K562 (cell line): Measurements from ENCODE around the gene PNPLA7. TPM values are rescaled to one million over a fixed set of nuclear protein-coding genes. Genes with fewer than 3 reads are reported as not detected.

Source experiments
- ATAC-seq: fragments of 200-7000 bp; cut with Tn5 transposase; 3 replicates; pipeline ENCODE4 v1.9.1; 2020; ENCODE audit warnings: moderate library complexity
- BruUV-seq: library from RNA; stranded (reverse); fragments of 400-500 nt; replicated peaks from 2 replicates; lab custom pipeline; 2021; lab: Mats Ljungman, UMichigan
- CTCF ChIA-PET: fragments of 300-600 bp; formaldehyde crosslinking; extraction: SDS; loops from one replicate; lab custom pipeline; 2021; ENCODE audit warnings: low intra/inter-chr PET ratio; lab: Yijun Ruan, JAX
- POLR2A ChIA-PET: fragments of 300-600, 350-650 bp; sonication (Branson Sonifier 250); formaldehyde crosslinking; extraction: SDS; loops from one replicate; lab custom pipeline; 2021; ENCODE audit warnings: antibody characterized with exemption, inconsistent platforms; lab: Yijun Ruan, JAX
- DNase-seq, 4 experiments: peaks; one replicate each; pipeline versions ENCODE4 v3.0.0 to v3.0.0-alpha.2; 2011 to 2018; ENCODE audit warnings: low spot score in 3 of 4, mixed read lengths in 3 of 4; ENCODE audit errors: extremely low read depth in 1 of 4
- FAIRE-seq: peaks from 2 replicates; lab custom pipeline; 2011; peaks lifted over from hg19 to GRCh38; lab: Jason Lieb, UNC
- H2AFZ ChIP-seq: 2 replicates; pipeline ENCODE4 v1.6.0; 2011; ENCODE audit warnings: low read depth, low read length, control low read depth, inconsistent platforms
- H3K27ac ChIP-seq: fragments of 200-600 bp; 3 replicates; pipeline ENCODE4 v1.8.0; 2011; ENCODE audit warnings: low read depth, mild to moderate bottlenecking, control low read depth, inconsistent platforms, low read length, moderate library complexity, mixed read lengths; ENCODE audit errors: extremely low read depth
- H3K27me3 ChIP-seq, 2 experiments: fragments of 300-600 bp in 1 of 2; 2 replicates in 1 of 2; 3 replicates in 1 of 2; pipeline versions ENCODE4 v1.6.0 to v1.8.0; 2011; ENCODE audit warnings: inconsistent platforms in 2 of 2, low read length in 2 of 2, mild to moderate bottlenecking in 1 of 2, mixed read lengths in 1 of 2, moderate library complexity in 1 of 2; ENCODE audit not compliant: control insufficient read depth in 2 of 2, insufficient read depth in 2 of 2
- H3K36me3 ChIP-seq: fragments of 300-600 bp; 3 replicates; pipeline ENCODE4 v1.8.0; 2011; ENCODE audit warnings: mild to moderate bottlenecking, low read length, inconsistent platforms; ENCODE audit not compliant: control insufficient read depth, insufficient read depth
- H3K4me1 ChIP-seq, 2 experiments: fragments of 200-600 bp in 1 of 2; replicated peaks in 1 of 2; 2 replicates in 1 of 2; 3 replicates in 1 of 2; pipeline versions ENCODE4 v1.5.1 to v1.8.0; 2011; ENCODE audit warnings: inconsistent platforms in 2 of 2, low read length in 2 of 2, mild to moderate bottlenecking in 1 of 2, mixed read lengths in 1 of 2, moderate library complexity in 1 of 2; ENCODE audit not compliant: control insufficient read depth in 2 of 2, insufficient read depth in 2 of 2
- H3K4me2 ChIP-seq: 2 replicates; pipeline ENCODE4 v1.6.1; 2011; ENCODE audit warnings: low read length, control low read depth, inconsistent platforms, mixed read lengths; ENCODE audit not compliant: insufficient read depth
- H3K4me3 ChIP-seq: fragments of 200-600 bp; sonication (generic), shearing (Covaris generic); 2 replicates; pipeline ENCODE4 v1.5.1; 2016; ENCODE audit warnings: control low read depth, inconsistent platforms
- H3K79me2 ChIP-seq: fragments of 200-600 bp; 3 replicates; pipeline ENCODE4 v1.8.0; 2011; ENCODE audit warnings: low read length, inconsistent platforms; ENCODE audit not compliant: control insufficient read depth, insufficient read depth
- H3K9ac ChIP-seq, 2 experiments: 2 replicates each; pipeline versions ENCODE4 v1.6.0 to v1.6.1; 2011; ENCODE audit warnings: low read depth in 2 of 2, low read length in 2 of 2, control low read depth in 1 of 2, inconsistent platforms in 1 of 2, mild to moderate bottlenecking in 1 of 2, mixed read lengths in 1 of 2; ENCODE audit not compliant: insufficient read depth in 1 of 2
- H3K9me1 ChIP-seq: one replicate; pipeline ENCODE4 v1.6.0; 2011; ENCODE audit warnings: inconsistent platforms, mild to moderate bottlenecking, low read length, moderate library complexity; ENCODE audit not compliant: control insufficient read depth, insufficient read depth
- H3K9me3 ChIP-seq: replicated peaks from 2 replicates; pipeline ENCODE4 v1.5.1; 2011; ENCODE audit warnings: low read depth, low read length, inconsistent platforms; ENCODE audit not compliant: control insufficient read depth, insufficient read depth
- H4K20me1 ChIP-seq: replicated peaks from 2 replicates; pipeline ENCODE4 v1.6.1; 2011; ENCODE audit warnings: low read length, inconsistent platforms, mixed read lengths; ENCODE audit not compliant: control insufficient read depth, insufficient read depth
- HMGN3 ChIP-seq: IDR thresholded peaks from 2 replicates; pipeline ENCODE4 v1.6.1; 2011; ENCODE audit warnings: borderline replicate concordance, low read depth, mild to moderate bottlenecking, mixed read lengths, low read length; ENCODE audit not compliant: insufficient read length; ENCODE audit errors: extremely low read depth
- KLF1 ChIP-seq: fragments of 450-650 bp; IDR thresholded peaks from 2 replicates; pipeline ENCODE4 v1.6.1; 2016; ENCODE audit warnings: missing genetic modification characterization, missing compliant biosample characterization
- ZSCAN29 ChIP-seq: fragments of 450-650 bp; IDR thresholded peaks from 2 replicates; pipeline ENCODE4 v1.6.1; 2017
- WGBS: fragments of 100-300 bp; shearing (Covaris generic); methylation state at CpG from one replicate; pipeline ENCODE4 v1.1.6; 2016; ENCODE audit warnings: low coverage, mixed read lengths; ENCODE audit not compliant: insufficient coverage; ENCODE audit errors: missing lambda C conversion rate; 5-methylcytosine and 5-hydroxymethylcytosine counted together
- in situ Hi-C: fragments of 300-500 bp; cut with MboI; formaldehyde crosslinking; loops from 4 replicates; pipeline ENCODE4 v1.15.0; 2018; ENCODE audit warnings: inconsistent platforms, mixed read lengths
- intact Hi-C: fragments of 100-400 bp; cut with micrococcal nuclease; formaldehyde crosslinking; loops from 2 replicates; pipeline ENCODE4 v1.14.2; 2022
- polyA plus RNA-seq, 8 experiments: library from polyadenylated mRNA; depleted of rRNA in 4 of 8; stranded (reverse) in 5 of 8; unstranded in 3 of 8; fragments of >200 nt; fragmentation: Nextera tagmentation in 2 of 8; fragmentation: Illumina TruSeq in 1 of 8; extraction: Ambion mirVana in 2 of 8; extraction: Trizol in 1 of 8; gene quantifications; 2 replicates each; pipeline versions ENCODE4 v1.2.1 to v1.2.3, GENCODE V29; 2011 to 2014; ENCODE audit warnings: inconsistent platforms in 1 of 8, missing spikeins in 1 of 8
- total RNA-seq, 7 experiments: library from RNA; depleted of rRNA in 6 of 7; stranded (reverse); fragments of >200 nt in 6 of 7; fragmentation: Illumina TruSeq in 2 of 7; extraction: Trizol in 2 of 7; gene quantifications; 2 replicates each; pipeline versions ENCODE4 v1.2.1 to v1.2.3, GENCODE V29; 2011 to 2021; ENCODE audit warnings: low replicate concordance in 1 of 7
- TF ChIP-seq, protein P1 (sequence below): fragments of 250-450 bp; sonication (Bioruptor Pico); IDR thresholded peaks from 2 replicates; pipeline ENCODE4 v1.5.0; 2021; ENCODE audit warnings: mild to moderate bottlenecking, moderate library complexity
- TF ChIP-seq, protein P2 (sequence below), 2 experiments: fragments of 450-650 bp in 1 of 2; sonication (generic) in 1 of 2; formaldehyde crosslinking in 1 of 2; IDR thresholded peaks; 2 replicates each; pipeline versions ENCODE4 v1.7.1 to v1.9.0; 2016 to 2022; ENCODE audit warnings: inconsistent platforms in 1 of 2, mild to moderate bottlenecking in 1 of 2, missing genetic modification reagents in 1 of 2

The PNPLA7 gene
- total and polyA plus RNA-seq, 9 of the 15 experiments (the other 6 are each of a cell fraction or from before 2014, with no cell fraction given) = 0.01 to 0.85 (median 0.19) TPM; not detected in 1

DNA sequence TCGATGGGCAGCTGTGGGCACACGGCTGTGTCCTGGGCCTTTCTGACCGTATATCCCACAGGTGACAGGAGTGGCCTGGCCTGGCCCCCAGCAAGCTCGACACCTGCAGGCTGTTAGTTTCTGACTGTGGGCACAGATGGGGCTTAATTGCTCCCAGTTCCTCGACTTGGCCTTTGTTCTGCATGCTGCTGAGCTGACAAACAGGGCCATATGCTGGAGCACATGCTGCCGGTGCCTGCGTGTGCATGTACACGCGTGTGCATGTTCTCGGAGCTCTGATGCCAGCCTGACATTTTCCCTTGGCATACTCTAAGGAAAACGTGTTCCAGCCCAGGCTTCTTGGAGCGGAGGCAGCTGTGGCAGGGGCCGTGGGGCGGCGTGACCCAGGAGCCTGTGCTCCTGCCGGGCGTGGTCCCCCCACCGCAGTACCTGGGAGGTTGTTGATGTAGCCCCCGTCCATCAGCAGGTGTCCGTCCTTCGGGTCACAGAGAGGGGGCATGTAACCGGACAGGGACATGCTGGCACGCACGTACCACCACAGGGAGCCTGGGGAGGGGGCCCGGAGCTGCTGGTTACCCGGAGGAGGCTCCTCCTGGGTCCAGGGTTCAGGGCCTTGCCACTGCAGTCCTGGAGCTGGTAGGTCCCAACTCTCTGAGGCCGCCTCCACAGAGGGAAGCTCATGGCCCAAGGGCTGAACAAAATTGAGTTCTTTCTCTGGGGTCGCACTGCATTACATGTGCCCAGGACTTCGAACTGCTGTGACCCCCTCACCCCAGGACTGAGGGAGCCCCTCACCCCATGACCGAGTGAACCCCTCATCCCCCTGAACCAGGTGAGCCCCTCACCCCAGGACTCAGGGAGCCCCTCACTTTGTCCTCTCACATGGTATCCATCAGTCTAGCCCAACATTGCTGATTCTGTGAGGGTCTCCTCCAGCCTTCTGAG, 86.9 kb downstream of the PNPLA7 start:
- H3K36me3 ChIP-seq = no peaks in the 10 kb centered on the region
- no peaks in the 10 kb centered on the region for H3K9me1 ChIP-seq
- no peak overlapping the region for H2AFZ ChIP-seq
- BruUV-seq = no TSS peak
- H4K20me1 ChIP-seq = no peaks in the 10 kb centered on the region
- peak overlapping the region in 1 of 2 experiments; percentile 76; a peak in 2 of 4 replicates for H3K9ac ChIP-seq
- no peak overlapping the region for H3K27ac ChIP-seq
- no peak overlapping the region for H3K4me2 ChIP-seq
- H3K27me3 ChIP-seq = no peaks in the 10 kb centered on the region
- ChIA-PET POLR2A (interaction anchor here (1.0 to 1.5 kb wide), 2 partner anchors 19 to 29 kb away, joined by 3 to 6 read pairs; no protein-coding TSS in a partner anchor), CTCF (no interaction called here)
- no peak overlapping the region for H3K4me3 ChIP-seq
- peaks cover 17 to 86% of the 10 kb centered on the region in 2 experiments for H3K4me1 ChIP-seq
- H3K79me2 ChIP-seq = peaks cover 7% of the 10 kb centered on the region
- no peaks in the 10 kb centered on the region for H3K9me3 ChIP-seq
- ATAC-seq (no peak), DNase-seq (no peak), FAIRE-seq (no peak)
- intact Hi-C loops = no loop called here
- in situ Hi-C loops = no loop called here
- WGBS = 75% methylated on average over 25 of the region's 30 CpGs
- TF ChIP-seq, protein P1, sequence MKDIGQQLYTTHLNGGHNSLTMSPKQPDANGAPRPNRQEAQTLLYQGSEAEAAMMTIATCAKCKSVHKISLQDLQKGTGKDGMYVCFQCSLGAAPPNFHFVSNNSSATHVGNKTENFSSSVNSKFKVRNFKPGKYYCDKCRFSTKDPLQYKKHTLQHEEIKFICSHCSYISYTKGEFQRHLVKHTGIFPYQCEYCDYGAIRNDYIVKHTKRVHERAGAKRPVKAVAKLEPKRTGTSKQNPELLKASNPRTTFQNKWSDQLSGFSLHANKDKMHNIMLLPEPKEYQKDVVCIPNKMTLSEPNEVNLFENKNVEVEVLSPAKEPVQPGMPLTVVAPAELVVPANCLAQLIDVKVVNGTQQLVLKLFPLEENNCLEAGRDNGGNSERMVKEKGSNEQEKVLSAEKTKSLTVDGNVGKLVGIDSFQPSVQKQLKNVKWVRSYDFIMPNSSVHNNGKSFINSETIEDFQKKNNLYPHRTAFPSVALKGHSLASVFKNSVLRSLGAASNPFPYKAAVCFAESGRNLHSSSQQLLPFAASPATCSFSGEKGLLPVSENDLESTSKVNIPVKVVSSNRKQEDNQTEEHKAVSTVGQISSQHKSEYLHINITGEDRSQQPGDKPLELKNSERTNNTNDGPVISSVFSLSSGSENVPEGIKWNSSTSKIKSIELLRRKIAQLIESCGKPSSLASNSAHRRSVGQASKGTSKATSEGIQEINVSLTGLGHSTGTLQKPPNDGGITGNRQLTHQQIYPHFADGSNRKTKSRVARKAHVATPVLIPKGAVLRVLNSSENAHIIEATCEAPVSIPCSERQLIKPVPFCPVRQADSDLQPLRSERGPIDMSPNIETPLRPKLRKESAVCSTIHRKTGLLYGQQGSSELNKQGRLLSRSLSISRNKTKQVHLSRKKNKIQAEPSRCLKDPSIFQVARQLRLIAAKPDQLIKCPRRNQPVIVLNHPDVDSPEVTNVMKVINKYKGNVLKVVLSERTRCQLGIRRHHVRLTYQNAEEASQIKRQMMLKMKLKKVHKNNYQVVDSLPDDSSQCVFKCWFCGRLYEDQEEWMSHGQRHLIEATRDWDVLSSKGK = no peak
- TF ChIP-seq, protein P2, sequence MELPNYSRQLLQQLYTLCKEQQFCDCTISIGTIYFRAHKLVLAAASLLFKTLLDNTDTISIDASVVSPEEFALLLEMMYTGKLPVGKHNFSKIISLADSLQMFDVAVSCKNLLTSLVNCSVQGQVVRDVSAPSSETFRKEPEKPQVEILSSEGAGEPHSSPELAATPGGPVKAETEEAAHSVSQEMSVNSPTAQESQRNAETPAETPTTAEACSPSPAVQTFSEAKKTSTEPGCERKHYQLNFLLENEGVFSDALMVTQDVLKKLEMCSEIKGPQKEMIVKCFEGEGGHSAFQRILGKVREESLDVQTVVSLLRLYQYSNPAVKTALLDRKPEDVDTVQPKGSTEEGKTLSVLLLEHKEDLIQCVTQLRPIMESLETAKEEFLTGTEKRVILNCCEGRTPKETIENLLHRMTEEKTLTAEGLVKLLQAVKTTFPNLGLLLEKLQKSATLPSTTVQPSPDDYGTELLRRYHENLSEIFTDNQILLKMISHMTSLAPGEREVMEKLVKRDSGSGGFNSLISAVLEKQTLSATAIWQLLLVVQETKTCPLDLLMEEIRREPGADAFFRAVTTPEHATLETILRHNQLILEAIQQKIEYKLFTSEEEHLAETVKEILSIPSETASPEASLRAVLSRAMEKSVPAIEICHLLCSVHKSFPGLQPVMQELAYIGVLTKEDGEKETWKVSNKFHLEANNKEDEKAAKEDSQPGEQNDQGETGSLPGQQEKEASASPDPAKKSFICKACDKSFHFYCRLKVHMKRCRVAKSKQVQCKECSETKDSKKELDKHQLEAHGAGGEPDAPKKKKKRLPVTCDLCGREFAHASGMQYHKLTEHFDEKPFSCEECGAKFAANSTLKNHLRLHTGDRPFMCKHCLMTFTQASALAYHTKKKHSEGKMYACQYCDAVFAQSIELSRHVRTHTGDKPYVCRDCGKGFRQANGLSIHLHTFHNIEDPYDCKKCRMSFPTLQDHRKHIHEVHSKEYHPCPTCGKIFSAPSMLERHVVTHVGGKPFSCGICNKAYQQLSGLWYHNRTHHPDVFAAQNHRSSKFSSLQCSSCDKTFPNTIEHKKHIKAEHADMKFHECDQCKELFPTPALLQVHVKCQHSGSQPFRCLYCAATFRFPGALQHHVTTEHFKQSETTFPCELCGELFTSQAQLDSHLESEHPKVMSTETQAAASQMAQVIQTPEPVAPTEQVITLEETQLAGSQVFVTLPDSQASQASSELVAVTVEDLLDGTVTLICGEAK (IDR thresholded peaks at IDR 0.05) = no peak
- TF ChIP-seq, protein P2 (CRISPR knock-in tag; IDR thresholded peaks at IDR 0.05) = 0 out of 2 replicates have a peak, but pooled peaks have one; percentile 8
- no peak for TF ChIP-seq ZSCAN29
- TF ChIP-seq HMGN3 = peak; percentile 31
- TF ChIP-seq KLF1 (tag) = no peak
